SU-DHL-6 (cell line): ENCODE data around the gene MYO9A.
"Not testable (repeated sequence)": the region's sequence is repeated elsewhere in the genome, so short reads cannot be mapped to it uniquely, and the experiment has no call there.

Source experiments
- H2AFZ ChIP-seq: fragments of 200-600 bp; sonication (generic); 2 replicates; pipeline ENCODE4 v1.6.1; 2014; ENCODE audit warnings: low read depth, mild to moderate bottlenecking, moderate library complexity, mixed read lengths, antibody characterized with exemption, low read length; ENCODE audit not compliant: severe bottlenecking
- H3F3A ChIP-seq: fragments of 200-600 bp; shearing (Covaris generic); 2 replicates; pipeline ENCODE4 v1.6.0; 2016; ENCODE audit warnings: antibody characterized with exemption, mild to moderate bottlenecking; ENCODE audit not compliant: insufficient read depth
- H3K27ac ChIP-seq: fragments of 200-600 bp; sonication (generic); 2 replicates; pipeline ENCODE4 v1.5.1; 2016; ENCODE audit warnings: low read depth, mild to moderate bottlenecking, low read length, moderate library complexity, mixed read lengths
- H3K27me3 ChIP-seq: fragments of 200-600 bp; sonication (generic), shearing (Covaris generic); 2 replicates; pipeline ENCODE4 v1.6.0; 2014; ENCODE audit warnings: mild to moderate bottlenecking, low read length
- H3K36me3 ChIP-seq: fragments of 200-600 bp; sonication (generic); 2 replicates; pipeline ENCODE4 v1.6.1; 2014; ENCODE audit warnings: mild to moderate bottlenecking, low read length, mixed read lengths
- H3K4me2 ChIP-seq: fragments of 300-600, 200-600 bp; shearing (Covaris generic), sonication (generic); 2 replicates; pipeline ENCODE4 v1.6.0; 2014; ENCODE audit warnings: low read length, low read depth, mild to moderate bottlenecking; ENCODE audit not compliant: poor library complexity, severe bottlenecking
- H3K4me3 ChIP-seq: fragments of 200-600 bp; sonication (generic); 2 replicates; pipeline ENCODE4 v1.5.1; 2014; ENCODE audit warnings: antibody characterized with exemption, low read length, mild to moderate bottlenecking, mixed read lengths; ENCODE audit not compliant: insufficient read depth, poor library complexity, severe bottlenecking
- H3K79me2 ChIP-seq: fragments of 200-600 bp; sonication (generic); 2 replicates; pipeline ENCODE4 v1.6.1; 2014; ENCODE audit warnings: mild to moderate bottlenecking, low read length, moderate library complexity; ENCODE audit not compliant: insufficient read depth
- H3K9ac ChIP-seq: fragments of 200-600 bp; sonication (generic); 2 replicates; pipeline ENCODE4 v1.7.0; 2014; ENCODE audit warnings: mild to moderate bottlenecking, low read length
- H3K9me2 ChIP-seq: fragments of 200-600 bp; sonication (generic); replicated peaks from 2 replicates; pipeline ENCODE4 v1.6.1; 2014; ENCODE audit warnings: low read length; ENCODE audit not compliant: insufficient read depth
- H3K9me3 ChIP-seq: fragments of 200-600 bp; sonication (generic); 2 replicates; pipeline ENCODE4 v1.6.1; 2014; ENCODE audit warnings: low read length, mixed read lengths; ENCODE audit not compliant: insufficient read depth
- H4K20me1 ChIP-seq: fragments of 200-600 bp; sonication (generic); 2 replicates; pipeline ENCODE4 v1.6.1; 2014; ENCODE audit warnings: low read depth, mild to moderate bottlenecking, antibody characterized with exemption, low read length, moderate library complexity, mixed read lengths
- EZH2phosphoT487 ChIP-seq: fragments of 200-600 bp; sonication (generic), shearing (Covaris generic); conservative IDR thresholded peaks from 2 replicates; pipeline ENCODE4 v1.6.1; 2018; ENCODE audit warnings: mild to moderate bottlenecking, antibody characterized with exemption, low read length, moderate library complexity, mixed read lengths
- TF ChIP-seq, protein P1 (sequence below): fragments of 200-600 bp; sonication (generic); IDR thresholded peaks from one replicate; pipeline ENCODE4 v1.5.1; 2017; ENCODE audit warnings: antibody characterized with exemption, mild to moderate bottlenecking, low read length, moderate library complexity; ENCODE audit not compliant: insufficient read depth, poor library complexity, severe bottlenecking

The MYO9A gene

DNA sequence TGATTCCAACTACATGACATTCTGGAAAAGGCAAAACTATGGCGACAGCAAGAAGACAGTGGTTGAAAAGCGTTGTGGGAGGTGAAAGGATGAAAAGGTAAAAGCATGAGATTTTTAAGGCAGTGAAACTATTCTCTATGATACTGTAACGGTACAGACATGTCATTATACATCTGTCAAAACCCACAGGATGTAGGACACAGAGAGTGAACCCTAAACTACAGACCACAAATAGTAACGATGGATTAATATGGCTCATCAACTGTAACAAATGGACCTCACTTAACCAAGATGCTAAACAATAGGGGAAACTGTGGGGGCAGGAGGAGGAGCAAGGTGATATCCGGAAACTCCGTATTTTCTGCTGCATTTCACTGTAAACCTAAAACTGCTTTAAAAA lies 39.1 kb downstream of the MYO9A start:
- Histone ChIP-seq H3K36me3 (no peaks in the 10 kb centered on the region), H2AFZ (no peak overlapping the region), H3K9ac (peak overlapping the region; percentile 60), H3K27me3 (no peaks in the 10 kb centered on the region), H3K4me2 (peak overlapping the region; percentile 85), H4K20me1 (no peaks in the 10 kb centered on the region), H3K9me2 (no peaks in the 10 kb centered on the region), H3F3A (peaks cover 75% of the 10 kb centered on the region), H3K4me3 (peak overlapping the region; percentile 21), H3K9me3 (no peaks in the 10 kb centered on the region), H3K27ac (peak overlapping the region; percentile 99), H3K79me2 (peaks cover 73% of the 10 kb centered on the region)
- no peak for TF ChIP-seq EZH2phosphoT487
- TF ChIP-seq, protein P1, sequence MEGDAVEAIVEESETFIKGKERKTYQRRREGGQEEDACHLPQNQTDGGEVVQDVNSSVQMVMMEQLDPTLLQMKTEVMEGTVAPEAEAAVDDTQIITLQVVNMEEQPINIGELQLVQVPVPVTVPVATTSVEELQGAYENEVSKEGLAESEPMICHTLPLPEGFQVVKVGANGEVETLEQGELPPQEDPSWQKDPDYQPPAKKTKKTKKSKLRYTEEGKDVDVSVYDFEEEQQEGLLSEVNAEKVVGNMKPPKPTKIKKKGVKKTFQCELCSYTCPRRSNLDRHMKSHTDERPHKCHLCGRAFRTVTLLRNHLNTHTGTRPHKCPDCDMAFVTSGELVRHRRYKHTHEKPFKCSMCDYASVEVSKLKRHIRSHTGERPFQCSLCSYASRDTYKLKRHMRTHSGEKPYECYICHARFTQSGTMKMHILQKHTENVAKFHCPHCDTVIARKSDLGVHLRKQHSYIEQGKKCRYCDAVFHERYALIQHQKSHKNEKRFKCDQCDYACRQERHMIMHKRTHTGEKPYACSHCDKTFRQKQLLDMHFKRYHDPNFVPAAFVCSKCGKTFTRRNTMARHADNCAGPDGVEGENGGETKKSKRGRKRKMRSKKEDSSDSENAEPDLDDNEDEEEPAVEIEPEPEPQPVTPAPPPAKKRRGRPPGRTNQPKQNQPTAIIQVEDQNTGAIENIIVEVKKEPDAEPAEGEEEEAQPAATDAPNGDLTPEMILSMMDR: no peak

DNA sequence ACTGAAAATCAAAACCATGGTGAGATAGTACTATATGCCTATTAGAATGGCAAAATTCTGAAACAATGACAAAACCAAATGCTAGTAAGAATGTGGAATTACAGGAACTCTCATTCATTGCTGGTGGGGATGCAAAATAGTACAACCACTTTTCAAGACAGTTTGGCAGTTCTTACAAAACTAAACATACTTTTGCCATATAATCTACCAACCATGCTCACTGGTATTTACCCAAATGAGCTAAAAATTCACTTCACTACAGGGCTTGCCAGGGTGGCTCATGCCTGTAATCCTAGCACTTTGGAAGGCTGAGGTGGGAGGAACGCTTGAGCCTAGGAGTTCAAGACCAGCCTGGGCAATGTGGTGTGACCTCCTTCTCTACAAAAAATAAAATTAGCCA lies 40.0 kb downstream of the MYO9A start:
- H2AFZ ChIP-seq: no peak overlapping the region
- H3K4me3 ChIP-seq: peak overlapping the region; percentile 21
- H4K20me1 ChIP-seq: no peaks in the 10 kb centered on the region
- H3K9ac ChIP-seq: peak overlapping the region; percentile 60
- H3K79me2 ChIP-seq: peaks cover 81% of the 10 kb centered on the region
- no peaks in the 10 kb centered on the region for H3K36me3 ChIP-seq
- no peaks in the 10 kb centered on the region for H3K9me2 ChIP-seq
- H3K4me2 ChIP-seq: peak overlapping the region; percentile 85
- peak overlapping the region; percentile 99 for H3K27ac ChIP-seq
- H3K9me3 ChIP-seq: no peaks in the 10 kb centered on the region
- H3K27me3 ChIP-seq: no peaks in the 10 kb centered on the region
- H3F3A ChIP-seq: peaks cover 75% of the 10 kb centered on the region
- TF ChIP-seq, protein P1: no peak
- no peak for TF ChIP-seq EZH2phosphoT487

DNA sequence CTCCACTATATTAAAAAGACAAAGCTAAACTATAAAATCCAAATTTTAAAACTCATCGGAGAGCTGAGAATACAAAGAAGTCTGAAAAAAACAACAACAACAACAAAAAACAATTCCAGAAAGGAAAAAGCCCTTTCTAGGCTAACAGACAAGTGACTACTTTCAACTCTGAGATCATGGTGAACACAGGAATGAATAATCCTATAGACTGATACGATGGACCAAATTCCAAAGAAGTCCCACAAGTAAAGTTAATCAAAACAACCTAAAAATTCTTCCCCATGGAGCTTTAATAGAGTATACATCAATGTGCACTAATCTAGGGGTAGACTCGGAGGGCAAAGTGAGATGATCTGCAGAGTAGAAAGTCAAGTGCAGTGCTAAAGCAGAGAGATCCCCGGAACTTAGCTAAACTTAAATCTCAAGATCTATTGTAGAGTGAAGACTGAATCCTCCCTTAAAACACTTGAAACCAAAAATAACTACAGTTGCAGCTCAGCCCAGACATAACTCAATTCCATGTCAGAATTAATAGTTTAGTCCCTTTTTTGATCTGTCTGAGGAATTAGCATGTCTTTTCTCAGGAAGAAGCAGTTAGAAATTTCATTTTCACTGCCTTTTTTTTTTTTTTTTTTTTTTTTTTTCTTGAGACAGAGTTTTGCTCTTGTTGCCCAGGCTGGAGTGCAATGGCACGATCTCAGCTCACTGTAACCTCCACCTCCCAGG lies 43.5 kb downstream of the MYO9A start:
- peak overlapping the region; percentile 64 for H3K9ac ChIP-seq
- H3K79me2 ChIP-seq: peaks cover 81% of the 10 kb centered on the region
- H3K36me3 ChIP-seq: peaks cover 3% of the 10 kb centered on the region; the same call in 1 of the 2 replicates
- H3K4me2 ChIP-seq: peak overlapping the region; percentile 85
- H3F3A ChIP-seq: peaks cover 77% of the 10 kb centered on the region
- H4K20me1 ChIP-seq: no peaks in the 10 kb centered on the region
- TF ChIP-seq, protein P1: no peak
- no peak for TF ChIP-seq EZH2phosphoT487
- H3K9me3 ChIP-seq: no peaks in the 10 kb centered on the region
- no peak overlapping the region for H2AFZ ChIP-seq
- H3K27ac ChIP-seq: peak overlapping the region; percentile 99
- H3K27me3 ChIP-seq: no peaks in the 10 kb centered on the region
- H3K9me2 ChIP-seq: no peaks in the 10 kb centered on the region
- peak overlapping the region; percentile 50 for H3K4me3 ChIP-seq

DNA sequence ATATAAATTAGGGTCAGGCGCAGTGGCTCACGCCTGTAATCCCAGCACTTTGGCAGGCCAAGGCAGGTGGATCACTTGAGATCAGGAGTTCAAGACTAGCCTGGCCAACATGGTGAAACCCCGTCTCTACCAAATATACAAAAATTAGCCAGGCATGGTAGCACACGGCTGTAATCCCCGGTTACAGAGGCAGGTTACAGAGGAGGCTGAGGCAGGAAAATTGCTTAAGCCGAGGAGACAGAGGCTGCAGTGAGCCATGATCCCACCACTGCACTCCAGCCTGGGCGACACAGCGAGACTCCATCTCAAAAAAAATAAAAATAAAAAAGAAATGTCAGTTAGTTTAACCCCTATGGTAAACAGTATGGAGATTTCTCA lies 46.5 kb downstream of the MYO9A start:
- H3F3A ChIP-seq: peaks cover 67% of the 10 kb centered on the region
- not testable (repeated sequence) for H3K36me3 ChIP-seq, H3K27me3 ChIP-seq, H2AFZ ChIP-seq, H3K9me2 ChIP-seq, H3K9me3 ChIP-seq, H4K20me1 ChIP-seq
- peak overlapping the region; percentile 85 for H3K4me2 ChIP-seq
- H3K4me3 ChIP-seq: peak overlapping the region; percentile 60
- H3K27ac ChIP-seq: peak overlapping the region; percentile 99
- H3K79me2 ChIP-seq: peaks cover 91% of the 10 kb centered on the region
- peak overlapping the region; percentile 66 for H3K9ac ChIP-seq
